Medulla oblongata (tissue), 1 donor: ENCODE results near the gene NCKIPSD.
A peak's percentile ranks its signal among the peaks of the same experiment; 100 is the strongest.

Experiments used
- DNase-seq: peaks from one replicate; pipeline ENCODE4 v3.0.0-alpha.2; 2015; ENCODE audit errors: extremely low spot score

The NCKIPSD gene

GRCh38 chr3:48678566-48679380 is 6.9 kb downstream of the NCKIPSD start:
- no peak for DNase-seq

GRCh38 chr3:48678056-48678455 is 7.7 kb downstream of the NCKIPSD start:
- no peak for DNase-seq

- DNase-seq, result no peak
Observed at GRCh38 chr3:48674505-48674904, 11.2 kb downstream of the NCKIPSD start.

- DNase-seq, result no peak
Observed at GRCh38 chr3:48672522-48672921, 13.2 kb downstream of the NCKIPSD start.

- no peak for DNase-seq
Observed at GRCh38 chr3:48664929-48665328, 20.8 kb downstream of the NCKIPSD start.

GRCh38 chr3:48664313-48664644 is 21.4 kb downstream of the NCKIPSD start:
- DNase-seq, result no peak

- DNase-seq, result peak; percentile 97
Observed at GRCh38 chr3:48663489-48664312, 22.0 kb downstream of the NCKIPSD start.

- DNase-seq, result peak; percentile 82
Observed at GRCh38 chr3:48662753-48663488, 22.8 kb downstream of the NCKIPSD start, which contains the start of gene CELSR3. TSS of gene CELSR3 (minus strand) at chr3:48662886. CDS start at chr3:48662634, 252 bp downstream.

GRCh38 chr3:48662145-48662752 is 23.5 kb downstream of the NCKIPSD start:
- no peak for DNase-seq

GRCh38 chr3:48661501-48662144 is 24.1 kb downstream of the NCKIPSD start:
- DNase-seq, result peak; percentile 50

GRCh38 chr3:48660800-48661400 is 24.8 kb downstream of the NCKIPSD start:
- no peak for DNase-seq

GRCh38 chr3:48656841-48657281 is 28.9 kb downstream of the NCKIPSD start:
- DNase-seq, result no peak

GRCh38 chr3:48656061-48656840 is 29.5 kb downstream of the NCKIPSD start:
- peak; percentile 51 for DNase-seq

GRCh38 chr3:48655606-48656005 is 30.1 kb downstream of the NCKIPSD start:
- no peak for DNase-seq

- DNase-seq, result no peak
Observed at GRCh38 chr3:48655063-48655462, 30.7 kb downstream of the NCKIPSD start.

GRCh38 chr3:48652923-48653715 is 32.6 kb downstream of the NCKIPSD start:
- DNase-seq, result no peak

- no peak for DNase-seq
Observed at GRCh38 chr3:48651771-48652170, 33.9 kb downstream of the NCKIPSD start.

- no peak for DNase-seq
Observed at GRCh38 chr3:48650723-48651122, 35.0 kb downstream of the NCKIPSD start.

- no peak for DNase-seq
Observed at GRCh38 chr3:48648188-48648850, 37.4 kb downstream of the NCKIPSD start.
